Measurements from ENCODE around the gene APP.

DNA sequence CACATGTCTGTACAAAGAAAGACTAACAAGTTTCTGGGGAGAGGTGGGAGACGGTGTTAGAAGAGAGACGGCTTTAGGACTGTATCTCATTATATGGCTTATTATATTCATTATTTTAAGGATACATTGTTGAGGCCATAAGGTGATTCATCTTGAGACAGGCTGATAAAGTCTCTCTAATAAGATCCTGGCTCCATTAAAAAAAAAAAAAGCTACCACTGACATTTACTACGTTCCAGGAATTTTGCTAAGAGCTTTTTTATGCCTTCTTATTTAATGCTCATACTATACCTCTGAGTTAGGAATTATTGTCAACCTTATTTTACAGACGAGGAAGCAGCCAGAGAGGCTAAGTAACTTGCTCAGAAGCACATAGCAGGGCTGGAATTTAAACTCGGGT is 262.1 kb downstream of the APP start:
- TF ChIP-seq, protein P1, sequence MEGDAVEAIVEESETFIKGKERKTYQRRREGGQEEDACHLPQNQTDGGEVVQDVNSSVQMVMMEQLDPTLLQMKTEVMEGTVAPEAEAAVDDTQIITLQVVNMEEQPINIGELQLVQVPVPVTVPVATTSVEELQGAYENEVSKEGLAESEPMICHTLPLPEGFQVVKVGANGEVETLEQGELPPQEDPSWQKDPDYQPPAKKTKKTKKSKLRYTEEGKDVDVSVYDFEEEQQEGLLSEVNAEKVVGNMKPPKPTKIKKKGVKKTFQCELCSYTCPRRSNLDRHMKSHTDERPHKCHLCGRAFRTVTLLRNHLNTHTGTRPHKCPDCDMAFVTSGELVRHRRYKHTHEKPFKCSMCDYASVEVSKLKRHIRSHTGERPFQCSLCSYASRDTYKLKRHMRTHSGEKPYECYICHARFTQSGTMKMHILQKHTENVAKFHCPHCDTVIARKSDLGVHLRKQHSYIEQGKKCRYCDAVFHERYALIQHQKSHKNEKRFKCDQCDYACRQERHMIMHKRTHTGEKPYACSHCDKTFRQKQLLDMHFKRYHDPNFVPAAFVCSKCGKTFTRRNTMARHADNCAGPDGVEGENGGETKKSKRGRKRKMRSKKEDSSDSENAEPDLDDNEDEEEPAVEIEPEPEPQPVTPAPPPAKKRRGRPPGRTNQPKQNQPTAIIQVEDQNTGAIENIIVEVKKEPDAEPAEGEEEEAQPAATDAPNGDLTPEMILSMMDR (IDR thresholded peaks at IDR 0.05) = no peak
- no peak for TF ChIP-seq POLR2A (IDR thresholded peaks at IDR 0.05)
